WTC11 (cell line): ENCODE results near the gene ATR.

ENCODE experiments used
- CTCF ChIP-seq: fragments of 200-600 bp; IDR thresholded peaks from 2 replicates; pipeline ENCODE4 v1.8.0; 2022; ENCODE audit warnings: antibody characterized with exemption
- E2F5 ChIP-seq: sonication (generic); formaldehyde crosslinking; IDR thresholded peaks from 2 replicates; pipeline ENCODE4 v1.8.1; 2022; ENCODE audit warnings: mild to moderate bottlenecking, moderate library complexity, missing genetic modification reagents
- JUN ChIP-seq: sonication (generic); formaldehyde crosslinking; IDR thresholded peaks from 2 replicates; pipeline ENCODE4 v1.8.0; 2023; ENCODE audit warnings: mild to moderate bottlenecking, missing genetic modification reagents
- RELA ChIP-seq: sonication (generic); formaldehyde crosslinking; IDR thresholded peaks from 2 replicates; pipeline ENCODE4 v1.8.1; 2022; ENCODE audit warnings: missing genetic modification reagents, mild to moderate bottlenecking, borderline replicate concordance

- no peak for TF ChIP-seq CTCF
- TF ChIP-seq JUN (CRISPR knock-in tag) = no peak
- no peak for TF ChIP-seq RELA
- no peak for TF ChIP-seq E2F5 (CRISPR knock-in tag)
These were observed 42.0 kb downstream of the ATR start for GRCh38 chr3:142536519-142536918.
